Skeletal muscle satellite cell (primary cell): Measurements from ENCODE around the gene C10orf90.
"Not testable (repeated sequence)": the region's sequence is repeated elsewhere in the genome, so short reads cannot be mapped to it uniquely, and the experiment has no call there.

Experiments used
- H3K27me3 ChIP-seq: 2 replicates; pipeline ENCODE4 v1.7.0; 2013; ENCODE audit warnings: low read length; ENCODE audit not compliant: control insufficient read depth, insufficient read depth
- H3K36me3 ChIP-seq: 2 replicates; pipeline ENCODE4 v1.7.0; 2013; ENCODE audit warnings: mild to moderate bottlenecking, control low read depth, low read length; ENCODE audit not compliant: insufficient read depth
- H3K4me1 ChIP-seq: 2 replicates; pipeline ENCODE4 v1.7.0; 2013; ENCODE audit warnings: low read length; ENCODE audit not compliant: control insufficient read depth, insufficient read depth
- H3K4me2 ChIP-seq: 2 replicates; pipeline ENCODE4 v1.7.0; 2013; ENCODE audit warnings: mild to moderate bottlenecking, low read length
- H3K4me3 ChIP-seq: 2 replicates; pipeline ENCODE4 v1.7.0; 2013; ENCODE audit warnings: low read length
- H3K9ac ChIP-seq: 2 replicates; pipeline ENCODE4 v1.7.0; 2013; ENCODE audit warnings: mild to moderate bottlenecking, low read depth, low read length, moderate library complexity
- H3K9me3 ChIP-seq: replicated peaks from 2 replicates; pipeline ENCODE4 v1.7.0; 2013; ENCODE audit warnings: mild to moderate bottlenecking, control low read depth, low read length

Gene C10orf90

GRCh38 chr10:126392469-126392868 is 278.0 kb downstream of the C10orf90 start:
- Histone ChIP-seq H3K4me1 (peaks cover 19% of the 10 kb centered on the region), H3K27me3 (no peaks in the 10 kb centered on the region), H3K9me3 (no peaks in the 10 kb centered on the region), H3K36me3 (no peaks in the 10 kb centered on the region), H3K4me2 (no peak overlapping the region), H3K9ac (no peak overlapping the region), H3K4me3 (no peak overlapping the region)

GRCh38 chr10:126392068-126392467 is 278.4 kb downstream of the C10orf90 start:
- no peaks in the 10 kb centered on the region for H3K9me3 ChIP-seq
- H3K36me3 ChIP-seq = no peaks in the 10 kb centered on the region
- H3K4me2 ChIP-seq = no peak overlapping the region
- H3K4me3 ChIP-seq = no peak overlapping the region
- no peak overlapping the region for H3K9ac ChIP-seq
- no peaks in the 10 kb centered on the region for H3K27me3 ChIP-seq
- peaks cover 18% of the 10 kb centered on the region for H3K4me1 ChIP-seq

- Histone ChIP-seq H3K4me2 (no peak overlapping the region), H3K36me3 (no peaks in the 10 kb centered on the region), H3K9ac (no peak overlapping the region), H3K9me3 (no peaks in the 10 kb centered on the region), H3K27me3 (no peaks in the 10 kb centered on the region), H3K4me1 (peaks cover 19% of the 10 kb centered on the region), H3K4me3 (no peak overlapping the region)
Observed at GRCh38 chr10:126391192-126391885, 279.2 kb downstream of the C10orf90 start.

- Histone ChIP-seq H3K27me3 (no peaks in the 10 kb centered on the region), H3K9ac (no peak overlapping the region), H3K9me3 (no peaks in the 10 kb centered on the region), H3K36me3 (no peaks in the 10 kb centered on the region), H3K4me3 (no peak overlapping the region), H3K4me1 (peaks cover 29% of the 10 kb centered on the region), H3K4me2 (no peak overlapping the region)
Observed at GRCh38 chr10:126390324-126390723, 280.2 kb downstream of the C10orf90 start.

- no peaks in the 10 kb centered on the region for H3K9me3 ChIP-seq
- H3K4me2 ChIP-seq = peak within 1 kb of the TSS; percentile 86
- H3K4me1 ChIP-seq = peaks cover 46% of the 10 kb centered on the region
- no peaks in the 10 kb centered on the region for H3K27me3 ChIP-seq
- H3K9ac ChIP-seq = peak within 1 kb of the TSS; percentile 78
- H3K36me3 ChIP-seq = no peaks in the 10 kb centered on the region
- peak within 1 kb of the TSS; percentile 76 for H3K4me3 ChIP-seq
Observed at GRCh38 chr10:126387931-126388911, 282.3 kb downstream of the C10orf90 start, which contains the start of gene ADAM12. Gene ADAM12, minus strand, starts transcription at chr10:126388477. Its CDS starts 332 bp downstream, at chr10:126388145.

- peaks cover 46% of the 10 kb centered on the region for H3K4me1 ChIP-seq
- H3K27me3 ChIP-seq = no peaks in the 10 kb centered on the region
- peak overlapping the region; percentile 86 for H3K4me2 ChIP-seq
- peaks cover 1% of the 10 kb centered on the region for H3K36me3 ChIP-seq
- H3K4me3 ChIP-seq = peak overlapping the region; percentile 76
- H3K9ac ChIP-seq = peak overlapping the region; percentile 78
- no peaks in the 10 kb centered on the region for H3K9me3 ChIP-seq
Observed at GRCh38 chr10:126387041-126387921, 283.2 kb downstream of the C10orf90 start.

GRCh38 chr10:126384269-126384873 is 286.1 kb downstream of the C10orf90 start:
- H3K36me3 ChIP-seq = peaks cover 6% of the 10 kb centered on the region
- no peaks in the 10 kb centered on the region for H3K9me3 ChIP-seq
- no peak overlapping the region for H3K4me2 ChIP-seq
- no peak overlapping the region for H3K4me3 ChIP-seq
- H3K9ac ChIP-seq = no peak overlapping the region
- no peaks in the 10 kb centered on the region for H3K27me3 ChIP-seq
- peaks cover 46% of the 10 kb centered on the region for H3K4me1 ChIP-seq

- Histone ChIP-seq H3K4me2 (no peak overlapping the region), H3K9ac (no peak overlapping the region), H3K27me3 (no peaks in the 10 kb centered on the region), H3K4me1 (peaks cover 37% of the 10 kb centered on the region), H3K4me3 (no peak overlapping the region), H3K9me3 (no peaks in the 10 kb centered on the region), H3K36me3 (peaks cover 6% of the 10 kb centered on the region)
Observed at GRCh38 chr10:126380352-126381076, 290.0 kb downstream of the C10orf90 start.

- H3K4me1 ChIP-seq = peaks cover 23% of the 10 kb centered on the region
- not testable (repeated sequence) for H3K9ac ChIP-seq, H3K9me3 ChIP-seq, H3K27me3 ChIP-seq, H3K36me3 ChIP-seq, H3K4me3 ChIP-seq, H3K4me2 ChIP-seq
Observed at GRCh38 chr10:126379166-126379565, 291.3 kb downstream of the C10orf90 start.

GRCh38 chr10:126376956-126377355 is 293.5 kb downstream of the C10orf90 start:
- no peak overlapping the region for H3K9ac ChIP-seq

More at GRCh38 chr10:126376956-126377355, 293.5 kb downstream of the C10orf90 start:
- Histone ChIP-seq H3K4me2 (peak overlapping the region; percentile 12), H3K27me3 (no peaks in the 10 kb centered on the region), H3K4me3 (no peak overlapping the region), H3K4me1 (peaks cover 33% of the 10 kb centered on the region), H3K9me3 (no peaks in the 10 kb centered on the region), H3K36me3 (peaks cover 1% of the 10 kb centered on the region)
